HEK293 (cell line): ENCODE measurements around the gene CD48.

ENCODE experiments used
- CTCF ChIP-seq: fragments of 450-650 bp; formaldehyde crosslinking; IDR thresholded peaks from 2 replicates; pipeline ENCODE4 v1.5.1; 2016; ENCODE audit warnings: missing biosample characterization, missing genetic modification characterization
- ZBTB20 ChIP-seq: fragments of 450-650 bp; formaldehyde crosslinking; IDR thresholded peaks from 2 replicates; pipeline ENCODE4 v1.5.1; 2016; ENCODE audit warnings: missing biosample characterization, missing genetic modification characterization
- ZNF146 ChIP-seq: fragments of 450-650 bp; formaldehyde crosslinking; IDR thresholded peaks from 2 replicates; pipeline ENCODE4 v1.5.1; 2016; ENCODE audit warnings: missing biosample characterization, missing genetic modification characterization

GRCh38 chr1:160711602-160712311 lies at the start of gene CD48:
- TF ChIP-seq CTCF (tag by site-specific recombination) (no peak), ZBTB20 (tag by site-specific recombination) (no peak), ZNF146 (tag by site-specific recombination) (no peak)
